HG02884 (cell line): Measurements from ENCODE around the gene ZDHHC23.

Experiments
- ATAC-seq: cut with Tn5 transposase; IDR thresholded peaks from one replicate; pipeline ENCODE4 v1.9.1; 2021; ENCODE audit warnings: mild to moderate bottlenecking, moderate library complexity; ENCODE audit not compliant: unreplicated experiment

The ZDHHC23 gene

GRCh38 chr3:114005481-114005880 lies 57.7 kb downstream of the ZDHHC23 start:
- peak; percentile 92 for ATAC-seq

- ATAC-seq: peak; percentile 65
These were observed 63.4 kb downstream of the ZDHHC23 start for GRCh38 chr3:114011059-114011797.
